ENCODE measurements around the gene OPRL1. TPM values are rescaled to one million over a fixed set of nuclear protein-coding genes. Genes with fewer than 3 reads are reported as not detected.

The OPRL1 gene
- total RNA-seq, 2 experiments from 2014 or later: 0.61 to 0.63 TPM

DNA sequence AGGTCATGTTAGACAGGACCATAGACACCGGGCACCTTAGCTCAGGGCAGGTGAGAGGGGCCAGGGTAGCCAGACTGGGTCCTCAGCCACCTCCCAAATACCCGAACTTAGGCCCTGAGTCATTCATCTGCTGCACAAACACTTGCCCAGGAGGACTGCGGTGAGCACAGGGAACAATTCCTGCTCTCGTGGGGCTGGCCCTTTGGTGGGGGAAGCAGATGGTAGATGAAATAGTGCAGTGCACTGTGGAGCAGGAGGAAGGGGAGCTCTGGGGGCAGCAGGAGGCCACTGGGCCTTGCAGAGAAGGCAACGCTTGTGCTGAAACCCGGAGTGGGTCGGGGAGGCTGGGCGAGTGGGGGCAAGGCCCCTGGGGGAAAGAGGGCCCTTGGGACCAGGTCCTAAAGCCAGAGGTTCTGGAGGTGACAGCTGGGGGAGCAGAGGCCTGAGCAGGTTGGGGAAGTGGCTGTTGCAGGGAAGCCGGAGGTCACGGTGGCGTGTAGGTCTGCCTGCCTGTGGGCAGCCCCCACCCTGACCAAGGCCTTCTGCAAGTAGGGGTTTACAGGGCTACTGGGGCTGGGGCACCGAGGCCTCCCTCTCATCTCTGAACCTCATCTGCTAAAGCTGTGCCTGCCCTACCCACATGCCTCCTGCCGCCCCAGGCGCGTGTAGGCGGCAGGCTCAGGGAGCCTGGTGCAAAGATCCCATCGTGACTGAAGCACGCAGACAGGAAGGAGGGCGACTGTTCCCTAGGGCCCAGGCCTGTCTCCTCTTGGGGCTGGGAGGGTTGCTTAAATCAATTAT is 32.2 kb downstream of the OPRL1 start:
- DNase-seq: no peak

DNA sequence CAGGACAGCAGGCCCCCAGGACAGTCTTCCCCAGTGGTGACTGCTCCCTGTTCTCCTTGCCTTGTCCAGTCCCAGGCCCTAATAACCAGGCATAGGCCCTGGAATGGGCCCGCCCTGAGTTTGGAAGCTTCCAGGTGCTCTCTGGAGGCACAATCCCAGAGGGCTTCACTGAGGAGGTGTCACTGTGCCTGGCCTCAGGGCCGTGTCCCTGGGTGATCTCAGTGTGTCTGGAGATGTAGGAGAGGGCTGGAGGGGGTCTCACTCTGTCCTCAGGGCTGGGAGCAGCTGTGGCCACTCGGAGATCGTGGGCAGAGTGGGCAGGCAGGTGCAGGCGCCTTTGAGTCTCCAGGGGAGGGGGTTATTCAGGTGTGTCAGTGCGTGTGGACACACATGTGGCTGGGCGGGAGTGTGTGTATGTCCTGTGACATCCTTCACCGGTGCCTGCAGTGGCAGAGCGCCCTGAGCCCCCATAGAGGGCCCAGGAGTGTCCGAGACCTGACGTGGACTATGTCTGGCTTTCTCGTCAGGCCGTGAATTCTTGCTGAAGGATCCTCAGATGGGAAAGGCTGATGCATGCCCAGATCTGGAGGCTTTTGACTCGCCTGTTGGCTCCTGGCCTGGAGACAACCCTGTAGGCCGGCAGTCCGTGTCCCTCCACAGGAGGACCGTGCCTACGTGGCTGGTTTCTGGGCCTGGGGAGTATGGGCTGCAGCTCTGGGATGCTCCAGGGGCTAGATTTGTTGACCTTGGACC is 33.0 kb downstream of the OPRL1 start:
- no peaks in the 10 kb centered on the region for H3K9me3 Mint-ChIP-seq
- ATAC-seq: no peak
- H3K27ac Mint-ChIP-seq: no peak overlapping the region
- no peak overlapping the region for H3K4me3 Mint-ChIP-seq
- ChIA-PET CTCF (interaction anchor here (1.2 to 1.4 kb wide), 2 partner anchors 8 to 10 kb away, joined by 4 to 5 read pairs; no protein-coding TSS in a partner anchor), POLR2A (no interaction called here)
- H3K36me3 Mint-ChIP-seq (ENCODE audit: low read depth): no peaks in the 10 kb centered on the region
- H3K27me3 Mint-ChIP-seq: no peaks in the 10 kb centered on the region
- no peak for DNase-seq
- TF ChIP-seq, protein P1, sequence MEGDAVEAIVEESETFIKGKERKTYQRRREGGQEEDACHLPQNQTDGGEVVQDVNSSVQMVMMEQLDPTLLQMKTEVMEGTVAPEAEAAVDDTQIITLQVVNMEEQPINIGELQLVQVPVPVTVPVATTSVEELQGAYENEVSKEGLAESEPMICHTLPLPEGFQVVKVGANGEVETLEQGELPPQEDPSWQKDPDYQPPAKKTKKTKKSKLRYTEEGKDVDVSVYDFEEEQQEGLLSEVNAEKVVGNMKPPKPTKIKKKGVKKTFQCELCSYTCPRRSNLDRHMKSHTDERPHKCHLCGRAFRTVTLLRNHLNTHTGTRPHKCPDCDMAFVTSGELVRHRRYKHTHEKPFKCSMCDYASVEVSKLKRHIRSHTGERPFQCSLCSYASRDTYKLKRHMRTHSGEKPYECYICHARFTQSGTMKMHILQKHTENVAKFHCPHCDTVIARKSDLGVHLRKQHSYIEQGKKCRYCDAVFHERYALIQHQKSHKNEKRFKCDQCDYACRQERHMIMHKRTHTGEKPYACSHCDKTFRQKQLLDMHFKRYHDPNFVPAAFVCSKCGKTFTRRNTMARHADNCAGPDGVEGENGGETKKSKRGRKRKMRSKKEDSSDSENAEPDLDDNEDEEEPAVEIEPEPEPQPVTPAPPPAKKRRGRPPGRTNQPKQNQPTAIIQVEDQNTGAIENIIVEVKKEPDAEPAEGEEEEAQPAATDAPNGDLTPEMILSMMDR (IDR thresholded peaks at IDR 0.05): no peak
- H3K4me1 Mint-ChIP-seq (ENCODE audit: low read depth): no peaks in the 10 kb centered on the region
- intact Hi-C loops (cut with micrococcal nuclease): no loop called here

More for the DNA sequence above, 32.2 kb downstream of the OPRL1 start:
- Mint-ChIP-seq H3K27ac (no peak overlapping the region), H3K27me3 (no peaks in the 10 kb centered on the region), H3K4me3 (no peak overlapping the region), H3K36me3 (ENCODE audit: low read depth) (no peaks in the 10 kb centered on the region), H3K4me1 (ENCODE audit: low read depth) (peaks cover 4% of the 10 kb centered on the region), H3K9me3 (no peaks in the 10 kb centered on the region)
- intact Hi-C loops (cut with micrococcal nuclease): no loop called here
- ChIA-PET POLR2A (no interaction called here), CTCF (interaction anchor here (0.7 to 1.4 kb wide), 3 partner anchors 9 to 28 kb away, joined by 3 to 5 read pairs (median 4); partner anchors contain the start of gene LKAAEAR1)
- no peak for ATAC-seq
- TF ChIP-seq, protein P1 (IDR thresholded peaks at IDR 0.05): no peak

DNA sequence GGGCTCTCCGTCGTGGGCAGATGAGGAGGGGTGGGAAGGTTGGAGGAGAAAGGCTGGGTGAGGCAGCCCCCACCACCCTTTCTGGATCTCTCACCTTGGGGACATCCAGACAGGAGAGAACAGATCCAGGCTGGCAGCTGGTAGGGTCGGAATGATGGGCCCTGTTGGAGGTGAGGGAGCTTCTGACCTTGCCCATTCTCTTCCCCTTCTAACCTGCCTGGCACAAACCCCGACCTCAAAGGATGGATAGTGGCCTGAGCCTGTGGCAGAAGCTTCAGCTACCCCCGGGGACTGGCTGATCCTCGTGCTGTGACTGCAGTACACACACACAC is 33.5 kb downstream of the OPRL1 start:
- H3K27ac Mint-ChIP-seq: no peak overlapping the region
- H3K27me3 Mint-ChIP-seq: no peaks in the 10 kb centered on the region
- H3K36me3 Mint-ChIP-seq (ENCODE audit: low read depth): no peaks in the 10 kb centered on the region
- ATAC-seq (no peak), DNase-seq (no peak)
- no peaks in the 10 kb centered on the region for H3K9me3 Mint-ChIP-seq
- POLR2A ChIA-PET: no interaction called here
- TF ChIP-seq, protein P1 (IDR thresholded peaks at IDR 0.05): no peak
- intact Hi-C loops (cut with micrococcal nuclease): no loop called here
- CTCF ChIA-PET: no interaction called here
- no peak overlapping the region for H3K4me3 Mint-ChIP-seq
- H3K4me1 Mint-ChIP-seq (ENCODE audit: low read depth): no peaks in the 10 kb centered on the region

DNA sequence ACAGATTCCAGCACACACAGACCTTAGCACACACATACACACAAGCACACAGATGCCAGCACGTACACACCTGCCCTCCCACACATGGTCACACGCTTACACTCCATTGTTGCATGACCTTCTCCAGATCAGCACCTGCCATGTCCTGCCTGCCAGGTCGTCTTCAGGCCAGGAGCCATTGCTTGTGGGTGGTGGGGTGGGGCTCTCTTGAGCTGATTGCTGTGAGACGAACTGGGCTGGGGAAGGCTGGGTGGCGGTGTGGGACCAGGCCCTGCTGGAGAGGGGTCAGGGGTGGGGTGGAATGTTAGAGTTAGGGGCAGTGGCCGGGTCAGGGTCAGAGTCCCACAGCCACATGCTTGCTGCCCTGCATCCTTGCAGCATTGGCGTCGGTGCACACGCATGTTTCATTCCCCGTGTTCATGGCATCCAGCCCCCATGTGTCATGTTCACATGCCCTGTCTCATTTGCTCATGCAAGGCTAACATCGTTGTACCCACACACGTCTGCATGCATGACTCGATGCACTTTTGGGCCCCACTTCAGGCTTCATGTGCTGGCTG is 34.0 kb downstream of the OPRL1 start:
- intact Hi-C loops (cut with micrococcal nuclease): no loop called here
- no peak overlapping the region for H3K4me3 Mint-ChIP-seq
- H3K4me1 Mint-ChIP-seq (ENCODE audit: low read depth): no peaks in the 10 kb centered on the region
- no peaks in the 10 kb centered on the region for H3K9me3 Mint-ChIP-seq
- CTCF ChIA-PET: interaction anchor here (1.6 kb wide), 1 partner anchor 30 kb away, joined by 5 read pairs; the partner anchor contains the start of gene LKAAEAR1
- no peak overlapping the region for H3K27ac Mint-ChIP-seq
- no peak for DNase-seq
- TF ChIP-seq, protein P1 (IDR thresholded peaks at IDR 0.05): no peak
- no peaks in the 10 kb centered on the region for H3K27me3 Mint-ChIP-seq
- H3K36me3 Mint-ChIP-seq (ENCODE audit: low read depth): no peaks in the 10 kb centered on the region
- POLR2A ChIA-PET: no interaction called here
- ATAC-seq: no peak
